Mammary microvascular endothelial cell (primary cell): Measurements from ENCODE around the gene KIF13A. TPM values are rescaled to one million over a fixed set of nuclear protein-coding genes. Genes with fewer than 3 reads are reported as not detected.

Experiments
- total RNA-seq: library from RNA; depleted of rRNA; stranded (reverse); fragments of >200 nt; gene quantifications from 2 replicates; pipeline ENCODE4 v1.2.3, GENCODE V29; 2015

The KIF13A gene
- total RNA-seq = 83.4 and 83.5 TPM in 2 replicates

GRCh38 chr6:17987447-17987696 is at the start of gene KIF13A:
TSS of gene KIF13A (minus strand) at chr6:17987635. CDS start at chr6:17987463, 172 bp downstream.

Other genes with a start within 250 kb of the KIF13A start
- gene NHLRC1, start 135.0 kb upstream of the KIF13A start, total RNA-seq = 2.9 TPM in 2 replicates
- gene TPMT, start 167.4 kb upstream of the KIF13A start, total RNA-seq = 21.3 and 25.8 TPM in 2 replicates
- 10.3 and 12.6 TPM in 2 replicates for gene KDM1B, start 167.8 kb upstream of the KIF13A start, total RNA-seq